Tibial nerve (tissue), 4 donors: ENCODE results near the gene NFX1.

Experiments used
- EP300 ChIP-seq, 2 donors: sonication (generic); formaldehyde crosslinking; IDR thresholded peaks; one replicate each; pipeline ENCODE4 v1.6.1; 2017; ENCODE audit warnings: antibody characterized with exemption in 2 of 2, mild to moderate bottlenecking in 1 of 2
- TF ChIP-seq, protein P1 (sequence below), 5 experiments: fragments of 200-600 bp in 3 of 5; fragments of 450-650 bp in 2 of 5; sonication (generic) in 3 of 5; IDR thresholded peaks; one replicate each; pipeline ENCODE4 v1.5.1; 2016 to 2019; ENCODE audit warnings: antibody characterized with exemption in 5 of 5, mild to moderate bottlenecking in 3 of 5, moderate library complexity in 2 of 5

DNA sequence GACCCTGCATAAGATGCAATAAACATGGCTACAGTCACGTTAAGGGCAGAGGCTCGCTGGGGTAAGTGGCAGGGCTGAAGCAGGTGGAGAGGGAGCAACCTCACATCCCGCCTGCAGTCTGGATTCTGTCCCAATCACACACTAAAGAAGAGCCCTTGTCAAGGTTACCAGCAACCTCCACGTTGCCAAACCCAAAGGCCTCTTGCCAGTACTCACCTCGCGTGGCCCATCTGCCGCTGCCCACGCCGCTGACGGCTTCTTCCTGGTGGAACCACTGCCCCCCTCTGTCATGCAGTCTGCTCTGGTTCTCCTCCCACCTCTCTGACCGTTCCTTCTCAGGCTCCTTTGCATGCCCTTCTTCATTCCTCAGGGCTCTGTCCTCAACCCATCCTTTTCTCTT is 103.3 kb downstream of the NFX1 start:
- TF ChIP-seq, protein P1, sequence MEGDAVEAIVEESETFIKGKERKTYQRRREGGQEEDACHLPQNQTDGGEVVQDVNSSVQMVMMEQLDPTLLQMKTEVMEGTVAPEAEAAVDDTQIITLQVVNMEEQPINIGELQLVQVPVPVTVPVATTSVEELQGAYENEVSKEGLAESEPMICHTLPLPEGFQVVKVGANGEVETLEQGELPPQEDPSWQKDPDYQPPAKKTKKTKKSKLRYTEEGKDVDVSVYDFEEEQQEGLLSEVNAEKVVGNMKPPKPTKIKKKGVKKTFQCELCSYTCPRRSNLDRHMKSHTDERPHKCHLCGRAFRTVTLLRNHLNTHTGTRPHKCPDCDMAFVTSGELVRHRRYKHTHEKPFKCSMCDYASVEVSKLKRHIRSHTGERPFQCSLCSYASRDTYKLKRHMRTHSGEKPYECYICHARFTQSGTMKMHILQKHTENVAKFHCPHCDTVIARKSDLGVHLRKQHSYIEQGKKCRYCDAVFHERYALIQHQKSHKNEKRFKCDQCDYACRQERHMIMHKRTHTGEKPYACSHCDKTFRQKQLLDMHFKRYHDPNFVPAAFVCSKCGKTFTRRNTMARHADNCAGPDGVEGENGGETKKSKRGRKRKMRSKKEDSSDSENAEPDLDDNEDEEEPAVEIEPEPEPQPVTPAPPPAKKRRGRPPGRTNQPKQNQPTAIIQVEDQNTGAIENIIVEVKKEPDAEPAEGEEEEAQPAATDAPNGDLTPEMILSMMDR (IDR thresholded peaks at IDR 0.05), result no peak
- TF ChIP-seq EP300 (IDR thresholded peaks at IDR 0.05), result no peak
